KMS-11 (cell line): ENCODE data around the gene CACHD1.

Experiments used
- H2AFZ ChIP-seq: fragments of 200-600 bp; sonication (generic); 2 replicates; pipeline ENCODE4 v1.6.1; 2016; ENCODE audit warnings: antibody characterized with exemption, mixed run types, low read depth
- H3K27ac ChIP-seq: fragments of 200-600 bp; sonication (generic); 2 replicates; pipeline ENCODE4 v1.6.1; 2016; ENCODE audit warnings: mild to moderate bottlenecking, mixed run types
- H3K27me3 ChIP-seq: fragments of 200-600 bp; sonication (generic); 2 replicates; pipeline ENCODE4 v1.6.1; 2017; ENCODE audit warnings: mild to moderate bottlenecking, low read depth, mixed run types, moderate library complexity; ENCODE audit not compliant: insufficient read depth
- H3K36me3 ChIP-seq: fragments of 200-600 bp; sonication (generic); 2 replicates; pipeline ENCODE4 v1.6.1; 2017; ENCODE audit warnings: mild to moderate bottlenecking, mixed run types; ENCODE audit not compliant: insufficient read depth
- H3K4me1 ChIP-seq: fragments of 200-600 bp; sonication (generic); 2 replicates; pipeline ENCODE4 v1.6.1; 2016; ENCODE audit warnings: mild to moderate bottlenecking, low read depth, mixed run types; ENCODE audit not compliant: poor library complexity, severe bottlenecking
- H3K4me2 ChIP-seq: fragments of 200-600 bp; sonication (generic); 2 replicates; pipeline ENCODE4 v1.7.0; 2016; ENCODE audit warnings: mild to moderate bottlenecking, mixed run types
- H3K4me3 ChIP-seq: fragments of 200-600 bp; sonication (generic); IDR thresholded peaks from 2 replicates; pipeline ENCODE4 v1.6.1; 2017; ENCODE audit warnings: low read depth, low read length, mixed read lengths; ENCODE audit not compliant: insufficient read depth
- H3K79me2 ChIP-seq: fragments of 200-600 bp; sonication (generic); 2 replicates; pipeline ENCODE4 v1.6.1; 2016; ENCODE audit warnings: low read depth, mixed run types; ENCODE audit not compliant: insufficient read depth
- H3K9ac ChIP-seq: fragments of 200-600 bp; sonication (generic); 2 replicates; pipeline ENCODE4 v1.6.1; 2016; ENCODE audit warnings: mild to moderate bottlenecking, mixed run types
- H4K20me1 ChIP-seq: fragments of 200-600 bp; sonication (generic); 2 replicates; pipeline ENCODE4 v1.6.1; 2016; ENCODE audit warnings: mild to moderate bottlenecking, mixed run types; ENCODE audit not compliant: insufficient read depth
- TF ChIP-seq, protein P1 (sequence below): fragments of 200-600 bp; sonication (generic); conservative IDR thresholded peaks from 2 replicates; pipeline ENCODE4 v1.6.1; 2017; ENCODE audit warnings: low read depth, mild to moderate bottlenecking, antibody characterized with exemption, low read length, moderate library complexity, mixed read lengths

CACHD1 gene

DNA sequence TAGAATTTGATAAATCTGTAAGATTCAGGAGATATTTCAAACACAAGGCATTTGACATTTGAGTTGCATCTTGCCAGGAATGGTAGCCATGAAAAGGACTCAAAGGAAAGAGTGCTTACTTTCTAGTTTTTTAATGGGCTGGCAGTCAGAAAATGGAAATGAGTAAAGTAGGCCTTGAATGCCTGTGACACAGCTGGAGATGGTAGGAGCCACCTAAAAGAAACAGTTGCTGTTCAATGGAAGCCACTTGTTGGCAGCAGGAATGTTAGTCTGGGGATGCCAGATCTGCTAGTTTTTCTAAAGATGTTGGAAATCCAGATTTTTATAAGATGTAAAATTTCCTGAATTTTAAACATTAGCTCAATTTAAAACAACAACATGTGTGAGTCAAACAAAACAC is 43.6 kb downstream of the CACHD1 start:
- Histone ChIP-seq H3K79me2 (no peaks in the 10 kb centered on the region), H3K9ac (no peak overlapping the region), H3K27me3 (no peaks in the 10 kb centered on the region), H3K27ac (no peak overlapping the region), H3K4me1 (no peaks in the 10 kb centered on the region), H3K36me3 (no peaks in the 10 kb centered on the region), H4K20me1 (no peaks in the 10 kb centered on the region), H3K4me3 (no peak overlapping the region), H3K4me2 (no peak overlapping the region), H2AFZ (no peak overlapping the region)
- TF ChIP-seq, protein P1, sequence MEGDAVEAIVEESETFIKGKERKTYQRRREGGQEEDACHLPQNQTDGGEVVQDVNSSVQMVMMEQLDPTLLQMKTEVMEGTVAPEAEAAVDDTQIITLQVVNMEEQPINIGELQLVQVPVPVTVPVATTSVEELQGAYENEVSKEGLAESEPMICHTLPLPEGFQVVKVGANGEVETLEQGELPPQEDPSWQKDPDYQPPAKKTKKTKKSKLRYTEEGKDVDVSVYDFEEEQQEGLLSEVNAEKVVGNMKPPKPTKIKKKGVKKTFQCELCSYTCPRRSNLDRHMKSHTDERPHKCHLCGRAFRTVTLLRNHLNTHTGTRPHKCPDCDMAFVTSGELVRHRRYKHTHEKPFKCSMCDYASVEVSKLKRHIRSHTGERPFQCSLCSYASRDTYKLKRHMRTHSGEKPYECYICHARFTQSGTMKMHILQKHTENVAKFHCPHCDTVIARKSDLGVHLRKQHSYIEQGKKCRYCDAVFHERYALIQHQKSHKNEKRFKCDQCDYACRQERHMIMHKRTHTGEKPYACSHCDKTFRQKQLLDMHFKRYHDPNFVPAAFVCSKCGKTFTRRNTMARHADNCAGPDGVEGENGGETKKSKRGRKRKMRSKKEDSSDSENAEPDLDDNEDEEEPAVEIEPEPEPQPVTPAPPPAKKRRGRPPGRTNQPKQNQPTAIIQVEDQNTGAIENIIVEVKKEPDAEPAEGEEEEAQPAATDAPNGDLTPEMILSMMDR, result no peak

DNA sequence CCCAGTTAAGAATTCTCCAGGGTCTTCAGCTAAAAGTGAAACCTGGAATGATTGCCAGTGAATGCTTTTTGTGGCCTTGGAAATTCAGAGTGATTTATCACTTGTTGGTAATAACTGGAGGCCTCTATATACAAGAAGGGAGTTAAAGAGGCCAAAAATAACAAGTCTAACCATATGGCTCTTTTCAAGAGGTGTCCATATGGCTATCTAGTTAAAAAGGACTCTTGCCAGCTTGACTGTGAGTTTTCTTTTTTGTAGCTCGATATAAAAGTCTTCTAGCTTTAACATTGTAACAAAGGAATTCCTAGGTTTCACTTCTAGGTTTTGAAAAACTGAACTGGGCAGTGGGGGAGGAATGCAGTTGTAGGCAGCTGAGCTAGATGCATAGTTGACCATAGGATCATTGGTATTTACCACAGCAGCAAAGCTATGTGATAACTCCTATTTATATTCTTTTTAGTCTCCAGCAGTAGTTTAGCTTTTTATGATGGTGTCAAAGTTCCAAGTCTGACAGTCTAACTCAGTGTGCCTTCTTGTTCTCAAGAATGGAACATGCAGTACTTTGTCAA is 44.4 kb downstream of the CACHD1 start:
- Histone ChIP-seq H3K27ac (no peak overlapping the region), H2AFZ (no peak overlapping the region), H3K36me3 (no peaks in the 10 kb centered on the region), H3K4me2 (no peak overlapping the region), H3K4me3 (no peak overlapping the region), H3K27me3 (no peaks in the 10 kb centered on the region), H3K4me1 (no peaks in the 10 kb centered on the region), H3K79me2 (no peaks in the 10 kb centered on the region), H3K9ac (no peak overlapping the region), H4K20me1 (no peaks in the 10 kb centered on the region)
- TF ChIP-seq, protein P1, result no peak

DNA sequence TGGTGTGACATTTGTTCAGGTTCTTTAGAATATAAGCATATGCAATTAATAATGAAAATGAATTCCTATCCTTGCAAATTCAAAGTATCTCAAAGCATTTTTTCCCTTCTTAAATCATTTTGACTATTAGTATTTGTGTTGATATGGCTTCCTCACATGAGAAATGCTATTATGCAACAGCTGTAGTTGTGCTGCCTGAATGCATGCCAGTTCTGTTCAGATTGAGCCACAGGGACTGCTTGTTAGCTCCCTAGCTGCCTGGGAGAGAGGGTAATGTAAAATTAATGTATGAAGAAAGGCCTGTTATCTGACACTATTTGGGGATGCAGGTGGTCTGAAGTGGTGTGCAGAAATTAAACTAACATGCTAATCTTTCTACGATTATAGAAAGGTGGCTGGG is 45.5 kb downstream of the CACHD1 start:
- TF ChIP-seq, protein P1, result no peak
- H3K4me3 ChIP-seq, result no peak overlapping the region
- H3K36me3 ChIP-seq, result no peaks in the 10 kb centered on the region
- H4K20me1 ChIP-seq, result no peaks in the 10 kb centered on the region
- no peaks in the 10 kb centered on the region for H3K27me3 ChIP-seq
- no peak overlapping the region for H3K4me2 ChIP-seq
- H3K79me2 ChIP-seq, result no peaks in the 10 kb centered on the region
- H3K27ac ChIP-seq, result no peak overlapping the region
- no peaks in the 10 kb centered on the region for H3K4me1 ChIP-seq
- no peak overlapping the region for H2AFZ ChIP-seq
- H3K9ac ChIP-seq, result no peak overlapping the region

DNA sequence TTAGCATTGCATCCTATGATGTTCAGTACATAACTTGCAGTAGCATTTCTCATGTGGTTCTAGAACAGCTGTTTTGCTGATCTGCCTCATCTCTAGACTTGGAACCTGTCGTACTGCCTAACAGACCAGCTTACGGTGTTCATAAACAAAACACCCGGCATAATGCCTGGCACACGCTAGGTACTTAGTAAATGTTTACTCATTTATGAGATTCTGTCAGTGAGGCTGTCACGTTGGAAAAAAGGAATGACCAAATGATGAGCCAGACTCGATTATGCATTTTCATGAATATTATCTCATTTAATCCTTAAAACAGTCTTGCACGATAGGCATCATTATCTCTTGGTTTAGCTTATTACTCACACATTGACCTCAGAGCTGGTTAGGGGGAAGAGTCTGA is 46.4 kb downstream of the CACHD1 start:
- Histone ChIP-seq H3K4me2 (no peak overlapping the region), H3K9ac (no peak overlapping the region), H3K27ac (no peak overlapping the region), H3K27me3 (no peaks in the 10 kb centered on the region), H2AFZ (no peak overlapping the region), H3K36me3 (no peaks in the 10 kb centered on the region), H3K4me1 (no peaks in the 10 kb centered on the region), H3K79me2 (no peaks in the 10 kb centered on the region), H4K20me1 (no peaks in the 10 kb centered on the region), H3K4me3 (no peak overlapping the region)
- TF ChIP-seq, protein P1, result no peak
